Activated CD8-positive, alpha-beta memory T cell treated with anti-CD3 and anti-CD28 coated beads, Interleukin-2, amount 50 U/mL, for 1 hour (primary cell): Measurements from ENCODE around the gene RPS19BP1.
"Not testable (repeated sequence)": the region's sequence is repeated elsewhere in the genome, so short reads cannot be mapped to it uniquely, and the experiment has no call there.

ENCODE experiments used
- DNase-seq: peaks from one replicate; pipeline ENCODE4 v3.0.0-alpha.2; 2020; ENCODE audit errors: extremely low read depth

Gene RPS19BP1

GRCh38 chr22:39528681-39529486 lies 3.7 kb downstream of the RPS19BP1 start:
- peak; percentile 70 for DNase-seq

GRCh38 chr22:39528080-39528661 lies 4.4 kb downstream of the RPS19BP1 start:
- DNase-seq = no peak

GRCh38 chr22:39527481-39527961 lies 5.0 kb downstream of the RPS19BP1 start:
- DNase-seq = no peak

GRCh38 chr22:39526736-39527171 lies 5.8 kb downstream of the RPS19BP1 start:
- no peak for DNase-seq

- DNase-seq = no peak
Measured at GRCh38 chr22:39525658-39525975, 6.9 kb downstream of the RPS19BP1 start.

- DNase-seq = no peak
Measured at GRCh38 chr22:39524753-39525657, 7.5 kb downstream of the RPS19BP1 start.

GRCh38 chr22:39524089-39524752 lies 8.3 kb downstream of the RPS19BP1 start:
- no peak for DNase-seq

GRCh38 chr22:39522567-39523300 lies 9.8 kb downstream of the RPS19BP1 start:
- no peak for DNase-seq

GRCh38 chr22:39522091-39522490 lies 10.5 kb downstream of the RPS19BP1 start:
- DNase-seq = not testable (repeated sequence)

GRCh38 chr22:39521106-39521885 lies 11.3 kb downstream of the RPS19BP1 start:
- not testable (repeated sequence) for DNase-seq

GRCh38 chr22:39520226-39521105 lies 12.1 kb downstream of the RPS19BP1 start, which contains the start of gene ATF4:
Gene ATF4, plus strand, starts transcription at chr22:39520562. Its CDS starts 884 bp downstream, at chr22:39521446.
- peak; percentile 98 for DNase-seq

GRCh38 chr22:39519681-39520225 lies 12.8 kb downstream of the RPS19BP1 start:
- DNase-seq = no peak

GRCh38 chr22:39518996-39519680 lies 13.4 kb downstream of the RPS19BP1 start:
- DNase-seq = no peak

- no peak for DNase-seq
Measured at GRCh38 chr22:39518144-39518786, 14.3 kb downstream of the RPS19BP1 start.

GRCh38 chr22:39517470-39517869 lies 15.1 kb downstream of the RPS19BP1 start:
- no peak for DNase-seq

GRCh38 chr22:39515266-39516050 lies 17.1 kb downstream of the RPS19BP1 start:
- no peak for DNase-seq
